ENCODE data around the gene NUSAP1. TPM values are rescaled to one million over a fixed set of nuclear protein-coding genes. Genes with fewer than 3 reads are reported as not detected.
A peak's percentile ranks its signal among the peaks of the same experiment; 100 is the strongest.
"Not testable (repeated sequence)": the region's sequence is repeated elsewhere in the genome, so short reads cannot be mapped to it uniquely, and the experiment has no call there.

Gene NUSAP1, protein sequence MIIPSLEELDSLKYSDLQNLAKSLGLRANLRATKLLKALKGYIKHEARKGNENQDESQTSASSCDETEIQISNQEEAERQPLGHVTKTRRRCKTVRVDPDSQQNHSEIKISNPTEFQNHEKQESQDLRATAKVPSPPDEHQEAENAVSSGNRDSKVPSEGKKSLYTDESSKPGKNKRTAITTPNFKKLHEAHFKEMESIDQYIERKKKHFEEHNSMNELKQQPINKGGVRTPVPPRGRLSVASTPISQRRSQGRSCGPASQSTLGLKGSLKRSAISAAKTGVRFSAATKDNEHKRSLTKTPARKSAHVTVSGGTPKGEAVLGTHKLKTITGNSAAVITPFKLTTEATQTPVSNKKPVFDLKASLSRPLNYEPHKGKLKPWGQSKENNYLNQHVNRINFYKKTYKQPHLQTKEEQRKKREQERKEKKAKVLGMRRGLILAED
- 30.4 TPM for polyA plus RNA-seq (ENCODE audit: insufficient read length)

DNA sequence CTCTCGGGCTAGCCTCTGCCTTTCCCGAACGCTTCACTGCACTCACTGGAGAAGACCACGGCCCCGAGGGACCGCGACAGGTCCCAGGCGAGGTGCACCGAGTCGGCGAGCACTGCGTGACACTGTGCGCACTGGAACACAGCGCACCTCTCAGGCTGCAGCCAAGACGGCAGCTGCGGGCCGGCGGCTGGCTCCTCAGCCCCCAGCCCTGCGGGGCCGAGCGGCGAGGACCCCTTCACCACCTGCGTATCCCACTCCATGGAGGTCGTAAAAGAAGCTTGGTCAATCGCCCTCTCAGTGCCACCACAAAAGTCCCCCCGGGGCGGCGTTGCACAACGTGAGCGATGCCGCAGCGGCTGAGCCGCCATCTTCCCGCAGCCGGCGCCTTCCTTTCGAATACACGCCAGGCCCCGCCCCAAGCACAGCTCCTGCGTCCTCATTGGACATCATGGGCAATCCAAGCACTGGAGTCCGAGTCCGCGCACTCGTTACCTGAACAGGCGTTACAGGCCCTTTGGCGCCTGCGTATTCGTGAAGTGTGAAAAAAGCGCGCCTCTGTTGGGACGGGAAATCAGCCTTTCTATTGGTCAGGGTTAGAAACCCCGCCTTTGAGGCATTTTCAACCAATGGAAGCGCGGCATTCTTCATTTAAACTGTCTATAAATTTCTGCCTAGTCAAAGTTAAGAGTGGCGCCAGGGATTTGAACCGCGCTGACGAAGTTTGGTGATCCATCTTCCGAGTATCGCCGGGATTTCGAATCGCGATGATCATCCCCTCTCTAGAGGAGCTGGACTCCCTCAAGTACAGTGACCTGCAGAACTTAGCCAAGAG lies at the start of gene NUSAP1, which contains the start of gene OIP5:
TSS of gene NUSAP1 (plus strand) at position 688 of the 832 bp plus-strand sequence. CDS start at position 765, 77 bp downstream.
TSS of gene OIP5 (minus strand) at position 398 of the 832 bp plus-strand sequence. CDS start at position 368, 30 bp downstream.
- DNase-seq, result peak; percentile 99

DNA sequence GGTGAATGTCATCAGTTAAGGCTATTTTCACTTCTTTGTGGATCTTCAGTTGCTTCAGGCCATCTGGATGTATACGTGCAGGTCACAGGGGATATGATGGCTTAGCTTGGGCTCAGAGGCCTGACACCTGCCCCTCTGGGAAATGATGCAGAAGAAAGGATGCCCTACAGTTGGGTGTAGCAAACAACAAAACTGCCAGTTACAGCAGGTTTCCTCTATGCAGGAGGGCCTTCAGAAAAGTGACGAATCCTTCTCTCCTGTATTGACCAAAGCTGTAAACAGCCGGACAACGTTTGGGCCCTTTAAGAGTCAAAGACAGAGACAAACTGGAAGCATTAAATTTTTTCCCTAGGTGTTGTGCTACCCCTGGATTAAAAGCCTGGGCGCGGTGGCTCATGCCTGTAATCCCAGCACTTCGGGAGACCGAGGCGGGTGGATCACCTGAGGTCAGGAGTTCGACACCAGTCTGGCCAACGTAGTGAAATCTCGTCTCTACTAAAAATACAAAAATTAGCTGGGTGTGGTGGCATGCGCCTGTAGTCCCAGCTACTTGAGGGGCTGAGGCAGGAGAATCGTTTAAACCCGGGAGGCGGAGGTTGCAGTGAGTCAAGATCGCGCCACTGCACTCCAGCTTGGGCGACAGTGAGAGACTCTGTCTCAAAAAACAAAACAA lies 49.6 kb upstream of the NUSAP1 start:
- not testable (repeated sequence) for DNase-seq

DNA sequence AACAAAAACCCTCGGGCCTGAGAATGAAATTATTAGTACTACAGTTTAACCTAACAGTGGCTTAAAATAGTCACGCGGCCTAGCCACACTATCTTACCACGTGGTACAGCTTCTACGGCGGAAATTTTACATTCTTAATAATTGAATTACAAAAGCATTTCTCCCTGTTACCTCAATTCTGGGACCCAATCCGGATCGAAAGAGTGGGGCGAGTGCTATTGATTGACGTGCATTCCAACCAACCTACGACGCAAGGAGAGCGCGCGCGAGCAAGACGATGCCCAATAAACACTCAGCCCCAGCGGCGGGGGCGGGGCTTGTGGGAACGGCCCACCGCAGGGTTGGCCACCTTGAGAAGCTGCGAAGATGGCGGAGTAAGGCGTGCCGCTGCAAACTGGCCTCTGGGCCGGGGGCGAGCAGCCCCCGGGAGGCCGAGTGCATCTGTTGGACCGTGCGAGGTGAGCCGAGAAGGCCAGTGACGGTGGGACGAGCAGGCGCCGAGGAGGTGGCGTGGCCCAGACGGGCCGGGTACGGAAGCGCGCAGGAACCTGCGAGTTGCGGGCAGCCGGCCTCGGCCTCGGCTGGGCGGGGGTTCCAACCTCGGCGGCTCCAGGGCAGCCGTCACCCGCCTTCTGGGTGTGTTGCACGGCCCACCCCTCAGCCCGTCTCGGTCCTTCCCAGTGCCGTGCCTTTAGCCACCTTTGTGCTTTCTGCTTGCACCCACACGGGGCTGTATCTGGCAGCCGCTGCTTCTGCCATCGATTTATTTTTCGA lies 48.8 kb upstream of the NUSAP1 start:
- peak; percentile 99 for DNase-seq

DNA sequence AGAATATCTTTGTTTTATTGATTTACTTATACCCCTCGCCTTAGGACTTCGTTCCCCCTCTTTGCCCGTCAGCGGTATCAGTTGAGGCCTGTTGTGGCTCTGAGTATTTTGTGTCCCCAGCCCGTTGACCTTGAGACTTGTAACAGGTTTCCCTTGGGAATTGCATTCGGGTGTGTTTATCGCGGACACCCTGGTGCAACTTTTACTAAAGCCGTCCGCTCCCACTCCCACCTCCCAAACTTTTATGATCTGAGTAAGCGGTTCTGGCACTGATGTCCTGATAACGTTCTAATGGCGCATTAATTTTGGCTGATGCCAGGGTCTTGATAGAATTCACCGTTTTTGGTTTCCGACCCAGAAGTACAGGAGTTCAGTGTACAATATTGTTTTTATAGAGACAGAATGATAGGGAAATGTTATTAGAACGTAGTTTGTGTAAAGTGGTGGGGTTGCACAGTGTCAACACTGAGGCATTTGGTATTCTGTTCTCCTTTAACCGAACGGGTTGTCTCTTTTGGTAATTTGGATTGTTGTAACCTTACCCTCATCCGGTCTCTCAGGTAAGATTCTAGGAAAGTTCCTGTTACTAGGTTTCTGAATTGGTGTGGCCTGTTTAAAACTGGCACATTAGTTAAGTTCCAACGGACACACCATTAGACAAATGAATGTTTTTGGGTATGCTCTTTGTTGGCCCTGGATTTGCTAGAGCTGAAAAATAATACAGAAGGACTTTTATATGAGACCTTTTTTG lies 48.1 kb upstream of the NUSAP1 start:
- no peak for DNase-seq

DNA sequence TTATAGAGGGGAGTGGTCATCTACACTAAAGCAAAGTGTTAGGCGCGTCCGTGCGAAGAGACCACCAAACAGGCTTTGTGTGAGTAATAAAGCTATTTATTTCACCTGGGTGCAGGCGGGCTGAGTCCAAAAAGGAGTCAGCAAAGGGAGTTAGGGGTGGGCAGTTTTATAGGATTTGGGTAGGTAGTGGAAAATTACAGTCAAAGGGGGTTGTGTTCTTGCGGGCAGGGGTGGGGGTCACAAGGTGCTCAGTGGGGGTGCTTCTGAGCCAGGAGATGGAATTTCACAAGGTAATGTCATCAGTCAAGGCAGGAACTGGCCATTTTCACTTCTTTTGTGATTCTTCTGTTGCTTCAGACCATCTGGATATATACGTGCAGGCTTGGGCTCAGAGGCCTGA lies 47.4 kb upstream of the NUSAP1 start:
- no peak for DNase-seq

DNA sequence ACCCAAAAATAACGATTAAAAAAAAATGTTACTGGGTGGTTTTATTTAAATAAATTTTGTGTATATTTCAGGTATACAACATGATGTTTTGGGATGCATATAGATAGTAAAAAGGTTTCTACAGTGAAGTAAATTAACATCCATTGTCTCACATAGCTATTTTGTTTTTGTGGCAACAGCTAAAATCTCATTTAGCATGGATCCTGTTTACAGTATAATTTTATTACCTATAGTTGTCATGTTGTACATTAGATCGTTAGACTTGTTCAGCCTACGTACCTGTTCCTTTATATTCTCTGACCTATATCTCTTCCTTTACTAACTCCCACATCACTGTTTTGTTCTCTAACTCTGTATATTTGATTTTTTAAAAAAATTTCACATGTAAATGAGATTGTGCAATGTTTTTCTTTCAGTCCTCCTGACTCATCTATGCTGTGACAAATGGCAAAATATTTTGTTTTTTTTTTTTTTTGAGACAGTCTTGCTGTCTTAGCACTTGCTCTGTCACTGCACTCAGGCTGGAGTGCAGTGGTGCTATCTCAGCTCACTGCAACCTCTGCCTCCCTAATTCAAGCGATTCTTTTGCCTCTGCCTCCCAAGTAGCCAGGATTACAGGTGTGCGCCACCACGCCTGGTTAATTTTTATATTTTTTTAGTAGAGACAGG lies 45.9 kb upstream of the NUSAP1 start:
- DNase-seq, result no peak

DNA sequence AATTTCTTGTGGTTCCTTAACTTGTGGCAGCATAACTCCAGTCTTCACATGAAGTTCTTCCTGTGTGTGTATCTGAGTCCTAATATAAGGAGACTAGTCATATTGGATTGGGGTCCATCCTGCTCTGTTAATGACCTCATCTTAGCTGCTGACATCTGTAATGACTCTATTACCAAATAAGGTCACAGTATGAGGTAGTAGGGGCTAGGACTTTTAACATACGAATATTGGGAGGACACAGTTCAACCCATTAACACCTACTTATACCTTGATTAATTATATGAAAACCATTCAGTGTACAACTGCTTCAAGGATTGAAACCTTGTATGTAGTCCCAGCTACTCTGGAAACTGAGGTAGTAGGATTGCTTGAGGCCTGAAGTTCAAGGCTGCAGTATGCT lies 44.2 kb upstream of the NUSAP1 start:
- no peak for DNase-seq

DNA sequence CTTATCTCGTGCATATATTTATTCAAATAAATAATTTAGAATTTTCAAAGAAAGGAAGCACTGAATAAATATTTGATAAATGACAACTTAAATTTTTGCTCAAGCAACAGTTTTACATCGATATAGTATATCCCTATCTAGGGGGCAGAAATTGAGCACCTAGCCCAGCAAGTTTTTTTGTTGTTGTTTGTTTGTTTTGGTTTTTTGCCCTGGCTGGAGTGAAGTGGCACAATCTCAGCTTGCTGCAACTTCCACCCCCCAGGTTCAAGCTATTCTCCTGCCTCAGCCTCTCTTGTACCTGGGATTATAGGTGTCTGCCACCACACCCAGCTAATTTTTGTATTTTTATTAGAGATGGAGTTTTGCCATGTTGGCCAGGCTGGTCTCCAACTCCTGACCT lies 42.7 kb upstream of the NUSAP1 start:
- no peak for DNase-seq

DNA sequence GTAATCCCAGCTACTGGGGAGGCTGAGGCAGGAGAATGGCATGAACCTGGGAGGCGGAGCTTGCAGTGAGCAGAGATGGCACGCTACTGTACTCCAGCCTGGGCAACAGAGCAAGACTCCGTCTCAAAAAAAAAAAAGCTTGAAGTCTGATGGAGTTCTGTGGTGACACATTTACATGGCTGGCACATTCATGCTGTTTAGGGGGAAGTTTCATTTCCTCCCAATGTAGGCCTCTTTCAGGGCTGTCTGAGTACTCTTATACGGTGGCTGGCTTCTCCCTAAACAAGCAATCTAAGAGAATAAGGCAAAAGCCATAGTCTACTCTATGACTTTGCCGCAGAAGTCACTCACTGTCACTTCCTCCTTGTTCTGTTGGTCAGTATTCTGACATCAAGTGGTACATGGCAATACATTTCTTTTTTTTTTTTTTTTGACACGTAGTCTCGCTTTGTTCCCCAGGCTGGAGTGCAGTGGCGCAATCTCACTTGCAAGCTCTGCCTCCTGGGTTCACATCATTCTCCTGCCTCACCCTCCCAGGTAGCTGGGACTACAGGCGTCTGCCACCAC lies 41.5 kb upstream of the NUSAP1 start:
- DNase-seq, result no peak

DNA sequence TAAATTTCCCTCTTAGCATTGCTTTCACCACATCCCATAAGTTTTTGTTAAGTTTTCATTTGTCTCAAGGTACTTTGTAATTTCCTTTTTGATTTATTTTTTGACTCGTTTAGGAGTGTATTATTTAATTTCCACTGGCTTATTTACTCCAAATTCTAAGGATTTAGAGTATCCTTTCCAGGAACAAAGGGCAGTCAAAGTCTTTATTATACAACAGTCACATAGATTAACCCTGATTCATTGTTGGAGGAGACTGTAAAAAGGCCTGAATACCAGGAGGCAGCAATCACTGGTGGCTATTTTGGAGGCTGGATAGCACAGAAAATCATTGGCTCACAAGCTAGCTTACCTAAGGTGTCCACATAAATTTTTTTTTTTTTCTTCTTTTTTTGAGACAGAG lies 40.2 kb upstream of the NUSAP1 start:
- no peak for DNase-seq

DNA sequence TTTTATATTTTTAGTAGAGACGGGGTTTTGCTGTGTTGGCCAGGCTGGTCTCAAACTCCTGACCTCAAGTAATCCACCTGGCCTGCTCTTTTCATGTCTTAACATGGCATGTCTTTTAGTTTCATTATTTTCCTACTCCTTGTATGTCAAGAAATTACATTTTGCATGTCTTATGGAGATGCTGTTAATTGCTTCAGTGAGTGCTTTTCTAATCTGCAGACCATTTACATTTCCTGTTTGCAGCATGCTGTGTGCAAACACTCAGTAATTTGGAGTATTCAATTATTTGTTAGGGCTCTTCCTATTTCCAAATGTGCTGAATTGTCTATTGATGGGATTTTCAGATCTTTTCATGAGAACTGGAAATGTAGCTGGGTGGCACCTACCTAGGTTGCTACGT lies 31.5 kb upstream of the NUSAP1 start:
- not testable (repeated sequence) for DNase-seq

DNA sequence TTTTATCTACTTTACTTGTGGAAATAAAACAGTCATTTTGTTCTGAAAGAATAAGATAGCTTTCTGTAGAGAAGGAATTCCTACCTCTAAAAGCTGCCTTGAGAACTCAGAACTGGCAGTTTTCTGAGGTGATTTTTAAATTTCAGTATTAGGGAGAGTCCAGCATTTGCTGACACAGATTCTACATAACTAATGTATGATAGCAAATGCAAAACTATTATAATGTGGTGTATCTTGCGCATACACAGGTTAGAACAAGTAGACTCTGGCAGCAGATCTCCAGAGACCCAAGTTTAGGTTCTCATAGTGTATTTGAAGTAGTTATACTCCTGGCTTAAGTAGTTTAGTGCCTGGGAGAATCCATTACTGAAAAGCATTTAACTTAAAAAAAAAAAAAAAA lies 31.1 kb upstream of the NUSAP1 start:
- no peak for DNase-seq

DNA sequence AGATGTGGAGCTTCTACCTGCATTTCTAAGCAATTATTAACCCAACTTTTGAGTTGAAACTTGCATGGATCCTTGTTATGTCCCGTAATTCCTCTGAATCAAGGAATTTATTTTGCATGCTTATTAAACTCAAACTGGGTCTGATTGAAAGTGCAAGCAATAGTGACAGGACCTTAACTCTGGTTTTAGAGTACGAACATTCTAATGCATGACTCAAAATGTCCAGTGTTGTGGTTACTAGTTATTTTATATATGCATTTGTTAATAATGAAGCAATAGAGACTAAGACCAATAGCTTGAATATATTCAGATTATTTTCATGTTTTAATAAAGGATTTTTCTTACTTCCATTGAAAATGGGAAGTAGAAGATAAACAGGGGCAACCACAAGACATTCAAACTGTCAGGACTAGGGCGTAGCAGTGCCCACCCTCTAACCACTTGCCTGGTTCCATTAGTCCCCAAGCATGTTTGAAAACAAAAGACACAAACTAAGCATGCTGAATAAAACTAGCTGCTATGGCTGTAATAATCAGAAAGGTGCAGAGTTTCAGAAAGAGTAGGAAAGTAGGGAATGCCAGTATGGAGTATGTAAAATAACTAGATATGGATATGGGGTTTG lies 28.4 kb upstream of the NUSAP1 start:
- no peak for DNase-seq

DNA sequence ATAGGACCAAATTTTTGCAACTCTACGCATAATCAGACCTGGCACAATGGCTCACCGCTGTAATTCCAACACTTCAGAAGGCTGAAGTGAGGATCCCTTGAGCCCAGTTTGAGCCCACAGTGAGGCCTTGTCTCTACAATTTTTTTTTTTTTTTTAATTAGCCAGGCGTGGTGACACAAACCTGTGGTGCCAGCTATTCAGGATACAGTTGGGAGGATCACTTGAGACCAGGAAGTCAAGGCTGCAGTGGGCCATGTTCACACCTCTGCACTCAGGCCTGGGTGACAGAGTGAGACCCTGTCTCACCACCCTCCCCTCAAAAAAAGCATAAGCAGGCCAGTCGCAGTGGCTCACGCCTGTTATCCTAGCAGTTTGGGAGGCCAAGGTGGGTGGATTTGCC lies 25.0 kb upstream of the NUSAP1 start:
- DNase-seq, result no peak

DNA sequence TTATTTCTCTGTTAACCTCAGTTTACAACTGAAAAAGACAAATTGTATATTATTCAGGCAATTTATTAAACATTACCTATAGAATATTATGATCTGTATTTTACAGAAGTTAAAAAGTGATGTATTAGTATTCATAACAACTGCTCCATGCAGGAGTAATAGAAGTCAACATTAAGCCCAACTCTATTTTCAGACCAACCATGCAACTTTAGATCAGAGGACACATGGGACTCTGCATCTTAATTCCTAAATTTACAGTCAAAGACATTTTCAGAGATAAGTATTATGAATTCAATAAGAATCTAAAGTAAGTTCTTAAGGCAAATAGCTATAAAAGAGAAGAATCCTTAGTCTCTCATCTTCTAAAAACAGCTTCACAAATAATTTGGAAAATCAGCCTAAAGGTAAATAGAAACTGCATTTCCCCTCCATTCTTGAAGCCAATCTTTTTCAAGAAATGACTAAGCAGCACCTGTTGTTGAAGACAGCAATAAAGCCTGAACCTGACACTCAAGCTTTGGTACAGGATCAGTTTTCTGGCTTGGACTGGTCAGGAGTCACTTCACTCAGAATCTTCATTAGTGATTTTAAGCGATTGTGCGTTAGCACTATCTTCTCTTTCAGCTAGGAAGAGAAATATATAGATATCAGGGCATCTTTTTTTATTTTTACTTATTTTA lies 23.3 kb upstream of the NUSAP1 start:
- no peak for DNase-seq

DNA sequence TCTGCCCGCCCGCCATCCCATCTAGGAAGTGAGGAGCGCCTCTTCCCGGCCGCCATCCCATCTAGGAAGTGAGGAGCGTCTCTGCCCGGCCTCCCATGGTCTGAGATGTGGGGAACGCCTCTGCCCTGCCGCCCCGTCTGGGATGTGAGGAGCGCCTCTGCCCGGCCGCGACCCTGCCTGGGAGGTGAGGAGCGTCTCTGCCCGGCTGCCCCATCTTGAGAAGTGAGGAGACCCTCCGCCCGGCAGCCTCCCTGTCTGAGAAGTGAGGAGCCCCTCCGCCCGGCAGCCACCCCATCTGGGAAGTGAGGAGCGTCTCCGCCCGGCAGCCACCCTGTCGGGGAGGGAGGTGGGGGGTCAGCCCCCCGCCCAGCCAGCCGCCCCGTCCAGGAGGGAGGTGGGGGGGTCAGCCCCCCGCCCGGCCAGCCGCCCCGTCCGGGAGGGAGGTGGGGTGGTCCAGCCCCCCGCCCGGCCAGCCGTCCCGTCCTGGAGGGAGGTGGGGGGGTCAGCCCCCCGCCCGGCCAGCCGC lies 11.8 kb upstream of the NUSAP1 start:
- DNase-seq, result not testable (repeated sequence)

DNA sequence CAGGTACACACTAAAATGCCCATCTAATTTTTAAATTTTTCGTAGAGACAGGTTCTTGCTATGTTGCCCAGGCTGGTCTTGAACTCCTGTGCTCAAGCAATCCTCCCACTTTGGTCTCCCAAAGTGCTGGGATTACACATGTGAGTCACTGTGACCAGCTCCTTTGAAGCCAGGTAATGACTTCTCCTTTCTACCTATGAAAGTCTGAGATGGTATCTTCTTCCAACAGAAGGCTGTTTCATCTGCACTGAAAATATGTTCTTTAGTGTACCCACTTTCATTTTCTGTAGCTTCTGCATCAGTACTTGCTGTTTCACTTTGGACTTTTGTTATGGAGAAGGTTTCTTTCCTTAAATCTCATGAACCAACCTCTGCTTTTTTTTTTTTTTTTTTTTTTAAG lies 9.1 kb upstream of the NUSAP1 start:
- DNase-seq, result no peak

DNA sequence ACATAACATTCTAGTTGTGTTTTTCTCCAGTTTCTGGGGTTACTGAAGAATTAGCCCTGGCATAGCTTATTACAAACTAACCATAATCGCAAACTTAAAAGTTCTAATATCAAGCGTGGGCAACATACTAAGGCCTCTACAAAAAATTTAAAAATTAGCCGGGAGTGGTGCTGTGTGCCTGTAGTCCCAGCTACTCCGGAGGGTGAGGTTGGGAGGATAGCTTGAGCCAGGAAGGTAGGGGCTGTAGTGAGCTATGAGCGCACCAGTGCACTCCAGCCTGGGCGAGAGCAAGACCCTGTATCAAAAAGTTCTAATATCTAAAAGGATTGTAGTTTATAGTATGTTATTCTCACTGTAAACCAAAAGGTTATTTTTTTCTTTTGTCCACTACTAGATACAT lies 1.4 kb upstream of the NUSAP1 start:
- no peak for DNase-seq

DNA sequence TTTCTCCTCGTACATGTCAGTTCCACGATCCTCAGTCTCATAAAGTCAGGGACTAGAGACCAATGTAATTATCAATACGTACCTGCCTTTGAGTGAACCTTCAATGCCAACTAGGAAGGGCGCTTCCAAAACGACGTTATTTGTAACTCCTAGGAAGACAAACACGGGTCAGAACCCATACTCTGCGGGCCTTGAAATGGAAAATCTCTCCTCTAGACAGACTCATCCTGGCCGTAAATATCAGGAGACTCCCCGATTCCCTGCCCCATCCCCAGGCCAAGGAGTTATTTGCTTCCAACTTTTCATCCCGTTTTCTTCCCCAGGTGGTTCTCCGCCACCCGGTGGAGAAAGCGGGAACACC lies 868 bp upstream of the NUSAP1 start:
- no peak for DNase-seq

All from hindlimb muscle (tissue), 1 donor.